Stimulated activated CD8-positive, alpha-beta memory T cell treated with anti-CD3 and anti-CD28 coated beads, Interleukin-12 subunit alpha, Interleukin-12 subunit beta, amount 100 ng/mL, for 1 hour (primary cell): ENCODE data around the gene DOCK9.
"Not testable (repeated sequence)": the region's sequence is repeated elsewhere in the genome, so short reads cannot be mapped to it uniquely, and the experiment has no call there.

Experiments used
- DNase-seq: peaks from one replicate; pipeline ENCODE4 v3.0.0-alpha.2; 2020; ENCODE audit warnings: low read depth

Gene DOCK9

DNA sequence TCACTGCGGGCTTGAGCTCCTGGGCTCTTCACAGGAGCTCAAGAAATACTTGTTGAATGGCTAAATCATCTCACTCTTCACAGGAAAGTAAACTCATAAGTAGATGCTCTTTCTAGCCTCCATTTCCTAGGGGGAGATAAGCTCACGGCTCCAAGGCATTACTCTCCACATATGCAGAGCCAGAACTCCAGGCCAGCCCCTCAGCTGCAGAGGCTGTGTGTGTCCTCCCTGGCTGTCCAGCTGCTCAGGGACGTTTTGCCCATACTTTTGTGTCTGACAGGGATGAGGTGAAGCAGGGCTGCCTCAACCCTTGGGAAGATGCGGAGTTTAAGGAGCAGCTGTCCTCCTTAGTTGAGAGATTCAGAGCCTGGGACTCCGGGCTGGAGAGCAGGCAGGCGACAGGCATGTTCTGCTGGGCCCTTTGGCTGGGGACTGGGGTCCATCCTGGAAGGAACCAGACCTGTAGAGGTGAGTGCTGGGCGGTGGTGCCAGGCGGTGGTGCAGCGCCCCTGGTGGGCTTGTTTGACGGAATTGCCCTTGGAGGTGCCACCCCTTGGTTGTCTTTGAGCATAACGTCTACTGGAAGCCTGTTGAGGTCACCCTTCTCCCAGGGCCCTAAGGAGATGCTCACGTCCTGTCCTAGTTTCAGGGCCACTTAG is 204.9 kb downstream of the DOCK9 start:
- no peak for DNase-seq

DNA sequence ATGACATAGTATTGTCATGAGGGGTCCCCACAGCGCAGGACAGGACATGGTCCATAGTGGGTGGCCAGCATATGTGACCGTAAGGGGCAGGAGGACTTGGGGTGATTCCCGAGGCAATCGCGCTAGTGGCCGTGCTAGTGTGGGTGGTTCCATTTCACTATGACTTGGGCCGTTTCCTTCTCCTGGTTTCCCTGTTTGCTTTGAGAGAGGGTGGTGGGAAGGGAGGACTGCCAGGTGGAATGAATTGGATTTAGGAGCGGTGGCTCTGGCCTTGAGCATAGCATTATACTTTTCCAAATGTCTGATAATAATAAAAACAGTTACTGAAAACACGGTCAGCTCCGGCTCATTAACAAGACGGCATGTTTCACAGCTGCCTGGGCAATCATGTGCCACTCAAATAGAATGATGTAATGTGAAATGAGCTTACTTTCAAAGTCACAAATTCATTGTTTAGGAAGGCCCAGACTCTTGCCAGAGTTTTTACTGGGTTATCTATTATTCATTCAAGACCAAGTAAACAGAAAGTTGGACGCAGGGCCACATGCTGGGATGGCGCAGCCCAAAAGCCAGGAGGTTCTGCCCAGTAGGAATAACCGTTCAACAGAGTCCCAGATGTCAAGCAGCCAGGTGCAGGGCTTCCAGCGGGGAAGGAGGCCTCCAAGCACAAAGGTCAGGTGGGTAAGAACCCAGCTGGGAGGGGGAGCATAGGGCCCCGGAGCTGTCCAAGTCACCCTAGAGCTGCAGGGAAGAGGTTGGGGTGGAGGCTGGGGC is 205.8 kb downstream of the DOCK9 start:
- no peak for DNase-seq

DNA sequence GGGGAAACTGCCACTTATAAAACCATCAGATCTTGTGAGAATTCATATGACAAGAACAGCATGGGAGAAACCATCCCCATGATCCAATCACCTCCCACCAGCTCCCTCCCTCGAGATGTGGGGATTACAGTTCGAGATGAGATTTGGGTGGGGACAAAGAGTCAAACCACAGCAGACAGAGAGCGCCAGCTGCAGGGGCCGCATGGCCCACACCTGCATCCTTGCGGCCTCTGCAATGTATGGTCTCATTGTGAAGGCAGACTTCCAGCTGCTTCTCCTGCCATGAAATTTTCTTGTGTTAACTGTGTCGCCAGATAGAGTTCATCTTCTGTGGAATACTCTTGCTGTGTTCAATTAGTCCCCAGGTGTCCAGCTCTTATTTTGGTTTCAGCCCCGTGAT is 208.1 kb downstream of the DOCK9 start:
- DNase-seq: no peak

DNA sequence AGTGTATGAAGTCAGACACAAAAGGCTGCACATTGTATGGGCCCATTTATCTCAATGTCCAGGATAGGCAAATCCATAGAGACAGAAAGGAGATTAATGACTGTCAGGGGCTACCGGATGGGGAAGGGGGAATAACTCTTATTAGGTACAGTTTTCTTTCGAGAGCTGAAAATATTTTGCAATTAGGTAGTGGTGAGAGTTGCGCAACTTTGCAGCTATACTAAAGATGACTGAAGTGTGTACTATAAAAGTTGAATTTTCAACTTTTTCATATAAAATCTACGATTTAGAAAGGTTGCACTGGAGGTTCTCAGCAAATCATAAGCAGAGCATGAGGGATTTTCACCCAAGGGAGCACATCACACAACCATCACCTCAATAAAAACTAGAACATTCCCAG is 209.3 kb downstream of the DOCK9 start:
- no peak for DNase-seq

DNA sequence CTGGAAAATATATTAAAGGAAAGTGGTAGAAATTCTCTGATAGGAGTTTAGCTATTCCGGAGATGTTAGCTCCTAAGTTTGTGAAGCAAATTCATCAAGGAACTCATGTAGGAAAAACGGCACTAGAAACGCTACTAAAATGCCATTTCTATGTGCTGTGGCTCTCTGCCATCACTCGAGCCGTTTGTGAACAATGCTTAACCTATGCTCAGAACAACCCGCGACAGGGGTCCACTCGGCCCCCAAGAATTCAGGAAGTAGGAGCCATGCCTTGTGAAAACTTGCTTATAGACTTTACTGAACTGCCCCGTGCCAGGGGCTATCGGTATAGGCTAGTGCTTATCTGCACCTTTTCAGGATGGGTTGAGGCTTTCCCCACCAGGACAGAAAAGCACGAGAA is 211.2 kb downstream of the DOCK9 start:
- no peak for DNase-seq

DNA sequence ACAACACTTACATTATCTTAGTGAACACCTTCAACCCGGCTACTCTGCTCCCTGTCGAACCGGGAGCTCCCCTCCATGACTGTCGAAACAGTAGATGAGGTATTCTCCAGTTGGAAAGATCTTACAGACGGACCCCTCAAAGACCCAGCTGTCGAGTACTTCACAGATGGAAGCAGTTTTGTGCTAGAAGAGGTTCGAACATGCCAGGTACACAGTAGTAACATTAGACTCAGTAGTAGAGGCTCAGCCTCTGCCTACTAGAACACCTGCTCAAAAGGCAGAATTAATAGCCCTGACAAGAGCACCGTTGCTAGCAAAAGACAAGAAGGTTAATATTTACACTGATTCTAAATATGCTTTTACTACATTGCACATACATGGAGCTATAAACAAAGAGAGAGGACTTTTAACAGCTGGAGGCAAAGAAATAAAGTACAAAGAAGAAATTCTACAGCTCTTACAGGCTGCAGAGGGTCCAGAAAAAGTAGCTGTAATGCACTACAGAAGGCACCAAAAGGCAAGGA is 211.8 kb downstream of the DOCK9 start:
- DNase-seq: no peak

DNA sequence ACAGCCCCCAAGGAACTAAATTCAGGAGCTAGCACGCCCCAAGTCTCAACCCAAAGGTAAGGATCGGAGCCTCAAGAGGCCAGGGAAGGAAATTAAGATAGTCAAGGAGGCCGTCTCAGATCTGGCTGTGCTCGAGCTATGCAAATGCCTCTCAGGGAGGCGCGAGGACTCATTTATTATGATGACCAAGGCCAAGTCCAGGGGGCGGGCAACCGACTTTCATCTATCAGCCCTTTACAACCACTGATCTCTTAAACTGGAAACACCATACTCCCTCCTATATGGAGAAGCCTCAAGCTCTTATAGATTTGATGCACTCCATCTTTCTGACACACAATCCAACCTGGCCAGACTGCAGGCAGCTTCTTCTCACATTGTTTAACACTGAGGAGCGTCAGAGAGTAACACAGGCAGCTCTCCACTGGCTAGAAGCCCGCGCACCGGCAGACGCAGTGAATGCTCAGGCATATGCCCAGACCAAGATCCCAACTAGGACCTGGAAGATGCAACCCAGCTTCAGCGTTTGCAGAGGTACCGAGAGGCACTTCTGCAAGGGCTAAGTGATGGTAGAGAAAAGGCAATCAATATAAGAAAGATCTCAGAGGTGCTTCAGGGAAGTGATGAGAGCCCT is 215.8 kb downstream of the DOCK9 start:
- DNase-seq: no peak

DNA sequence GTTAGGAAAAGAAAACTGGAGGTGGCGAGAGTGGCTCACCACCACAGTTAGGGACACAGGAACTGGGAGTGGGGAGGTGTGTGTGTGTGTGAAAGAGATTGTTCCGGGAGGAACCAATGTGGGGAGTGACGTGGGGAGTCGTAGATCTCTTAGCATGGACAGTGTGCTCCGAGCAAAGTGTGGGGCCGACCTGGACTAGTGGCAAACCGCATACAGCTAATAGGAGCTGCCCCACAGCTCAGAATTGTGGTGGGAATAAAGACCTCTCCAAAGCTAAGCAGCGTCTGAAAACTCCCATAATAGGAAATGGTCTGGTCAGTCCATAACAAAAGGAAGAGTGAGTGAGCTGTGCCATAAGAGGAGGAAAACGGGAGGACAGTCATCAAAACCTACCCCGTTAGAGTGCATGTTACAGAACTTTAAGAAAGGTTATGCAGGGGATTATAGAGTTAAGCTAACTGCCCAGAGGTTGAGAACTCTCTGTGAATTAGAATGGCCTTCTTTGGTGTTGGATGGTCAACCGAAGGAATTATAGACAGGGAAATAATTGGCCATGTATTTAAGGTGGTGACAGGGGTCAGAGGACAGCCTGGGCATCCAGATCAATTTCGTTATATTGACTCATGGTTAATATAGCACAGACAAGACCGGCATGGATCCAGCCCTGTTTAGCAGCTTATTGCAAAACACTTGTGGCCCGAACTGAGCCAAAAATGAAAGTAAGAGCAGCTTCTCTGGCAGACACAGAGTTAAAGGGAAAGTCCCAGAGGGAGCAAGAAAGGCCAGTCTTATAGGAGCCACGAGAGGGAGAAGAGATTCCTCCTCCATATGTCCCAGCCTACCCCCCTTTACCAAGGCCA is 216.5 kb downstream of the DOCK9 start:
- no peak for DNase-seq

DNA sequence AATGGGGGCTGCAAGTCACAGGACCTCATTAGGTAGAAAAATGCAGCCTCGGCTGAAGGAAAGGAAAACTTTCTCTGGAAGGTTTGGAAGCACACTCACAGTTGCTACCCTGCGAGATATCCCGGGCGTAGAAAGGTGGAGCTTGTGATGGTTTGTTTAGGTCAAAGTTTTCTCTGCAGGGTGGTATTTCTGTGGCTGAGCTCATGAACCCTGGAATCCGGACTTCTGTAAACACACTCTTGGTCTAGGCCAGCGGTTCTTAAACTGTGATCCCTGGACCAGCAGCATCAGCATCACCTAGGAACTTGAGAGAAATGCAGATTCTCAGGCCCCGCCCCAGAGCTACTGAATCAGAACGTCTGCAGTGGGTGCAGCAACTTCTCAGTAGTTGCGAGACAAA is 222.1 kb downstream of the DOCK9 start:
- no peak for DNase-seq

DNA sequence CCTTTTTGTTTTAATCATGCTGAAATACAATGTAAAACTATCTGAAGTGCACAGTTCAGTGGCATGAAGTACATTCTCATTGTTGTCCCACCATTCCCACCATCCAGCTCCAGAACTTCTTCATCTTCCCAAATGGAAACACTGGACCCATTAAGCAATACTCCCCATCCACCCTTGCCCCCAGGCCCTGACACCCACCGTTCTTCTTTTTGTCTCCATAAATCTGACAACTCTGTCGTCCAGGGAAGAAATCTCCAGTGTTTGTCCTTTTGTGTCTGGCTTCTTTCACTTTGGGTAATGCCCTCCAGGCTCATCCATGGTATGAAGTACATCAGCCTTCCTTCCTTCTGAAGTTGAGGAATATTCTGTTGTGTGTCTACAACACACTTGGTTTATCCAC is 222.7 kb downstream of the DOCK9 start:
- DNase-seq: no peak

DNA sequence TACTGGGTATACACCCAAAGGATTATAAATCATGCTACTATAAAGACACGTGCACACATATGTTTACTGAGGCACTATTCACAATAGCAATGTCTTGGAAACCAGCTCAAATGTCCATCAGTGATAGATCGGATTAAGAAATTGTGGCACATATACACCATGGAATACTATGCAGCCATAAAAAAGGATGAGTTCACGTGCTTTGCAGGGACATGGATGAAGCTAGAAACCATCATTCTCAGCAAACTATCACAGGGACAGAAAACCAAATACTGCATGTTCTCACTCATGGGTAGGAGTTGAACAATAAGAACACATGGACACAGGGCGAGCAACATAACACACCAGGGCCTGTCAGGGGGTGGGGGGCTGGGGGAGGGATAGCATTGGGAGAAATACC is 223.4 kb downstream of the DOCK9 start:
- not testable (repeated sequence) for DNase-seq

DNA sequence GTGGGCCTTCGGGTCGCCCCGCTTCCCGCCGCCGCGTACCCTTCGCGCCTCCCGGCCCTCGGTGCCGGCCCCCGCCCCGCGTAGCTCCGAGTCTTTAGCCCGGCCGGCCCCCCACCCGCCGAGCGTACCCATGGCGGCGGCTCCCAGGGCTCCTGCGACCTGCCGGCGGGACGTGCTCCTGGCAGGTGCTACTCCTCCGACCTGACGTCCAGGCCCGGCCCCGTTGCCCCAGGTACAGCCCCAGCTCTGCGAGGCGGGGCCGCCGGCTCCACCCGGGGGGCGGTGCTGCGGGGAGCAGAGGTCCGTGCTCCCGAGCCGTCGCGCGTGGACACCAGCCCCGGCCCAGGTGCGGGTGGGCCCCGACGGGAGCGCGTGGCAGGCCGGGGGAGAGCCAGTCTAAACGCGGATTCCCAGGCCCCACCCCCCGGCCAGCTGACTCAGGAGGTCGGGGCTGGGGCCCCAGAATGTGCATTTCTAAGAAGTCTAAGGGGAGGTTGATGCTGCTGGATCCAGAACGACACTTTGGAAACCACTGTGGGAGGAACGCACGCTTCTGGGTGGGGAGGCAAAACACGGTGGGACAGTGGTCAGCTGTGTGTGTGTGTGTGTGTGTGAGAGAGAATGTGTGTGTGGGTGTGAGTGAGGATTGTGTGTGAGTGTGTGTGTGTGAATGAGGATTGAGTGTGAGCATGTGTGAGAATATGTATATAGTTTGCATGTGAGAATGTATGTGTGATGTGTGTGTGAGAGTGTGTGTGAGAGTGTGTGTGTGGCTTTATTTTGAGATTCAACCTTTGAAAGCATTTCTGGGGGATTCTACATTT is 225.2 kb downstream of the DOCK9 start, which contains the start of gene SLC15A1:
Gene SLC15A1, minus strand, starts transcription at position 206 of the 824 bp plus-strand sequence. Its CDS starts 74 bp downstream, at position 132.
- DNase-seq: no peak

DNA sequence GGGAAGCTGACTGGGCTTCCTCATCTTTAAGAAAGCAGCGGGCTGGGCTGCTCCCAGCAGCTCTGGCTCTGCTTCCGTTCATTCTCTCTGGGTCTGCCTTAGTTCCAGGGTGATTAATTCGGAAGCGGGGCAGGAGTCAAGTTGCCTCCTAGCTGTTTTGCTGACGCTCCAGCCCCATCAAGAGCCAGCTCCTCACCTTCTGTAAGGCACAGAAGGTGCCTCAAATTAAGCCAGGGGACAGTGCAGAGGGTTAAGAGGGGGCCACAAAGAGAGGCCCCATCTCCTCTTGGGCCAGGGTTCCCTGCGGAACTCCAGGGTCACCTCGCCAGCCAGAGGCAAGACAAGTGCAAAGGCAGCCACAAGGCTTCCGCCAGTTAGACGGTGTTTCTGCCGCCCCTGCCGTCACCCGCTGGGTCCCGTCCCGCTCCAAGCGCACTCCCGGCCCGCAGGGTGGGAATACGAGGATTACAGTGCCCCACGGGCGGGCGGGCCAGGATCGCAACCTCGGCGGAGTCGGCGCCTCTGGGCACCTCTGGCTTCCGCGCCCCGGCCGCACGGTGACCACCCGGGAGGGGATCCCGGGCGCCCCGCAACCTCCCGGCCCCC is 225.9 kb downstream of the DOCK9 start:
- no peak for DNase-seq

DNA sequence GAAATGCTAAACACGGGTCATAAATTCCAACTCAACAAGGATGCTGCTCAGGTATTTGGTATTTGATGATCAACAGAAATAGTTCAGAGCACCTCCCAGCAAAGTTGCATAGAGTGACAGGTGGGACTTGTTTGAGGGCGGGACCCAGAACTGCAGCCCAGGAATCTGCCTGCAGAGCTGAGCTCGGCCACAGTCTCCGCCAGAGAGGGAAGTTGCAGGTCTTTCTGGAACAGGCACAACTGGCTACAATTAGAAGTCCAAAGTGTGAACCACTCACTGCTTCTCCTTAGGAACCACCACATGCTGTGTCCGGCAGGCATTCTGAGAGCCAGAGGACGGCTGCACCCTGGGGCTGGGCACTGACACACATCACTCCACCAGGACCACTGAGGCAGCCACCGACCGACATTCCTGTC is 226.5 kb downstream of the DOCK9 start:
- no peak for DNase-seq

DNA sequence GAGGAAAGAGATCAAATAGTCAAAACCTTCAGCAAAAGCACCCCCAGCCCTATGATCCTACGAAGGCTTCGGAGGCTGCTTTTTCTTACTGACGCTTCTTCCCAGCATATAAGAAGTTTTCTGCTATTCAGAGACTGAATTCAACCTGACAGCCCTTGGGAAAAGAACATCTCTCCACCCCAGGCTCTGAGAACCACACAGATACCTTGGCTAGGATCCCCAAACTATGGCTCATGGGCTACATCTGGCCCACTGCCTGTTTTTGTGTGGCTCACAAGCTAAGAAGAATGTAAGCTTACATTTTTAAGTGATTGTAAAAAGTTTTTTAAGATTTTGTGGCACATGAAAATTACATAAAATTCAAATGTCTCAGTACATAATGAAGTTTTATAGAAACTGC is 228.4 kb downstream of the DOCK9 start:
- no peak for DNase-seq

DNA sequence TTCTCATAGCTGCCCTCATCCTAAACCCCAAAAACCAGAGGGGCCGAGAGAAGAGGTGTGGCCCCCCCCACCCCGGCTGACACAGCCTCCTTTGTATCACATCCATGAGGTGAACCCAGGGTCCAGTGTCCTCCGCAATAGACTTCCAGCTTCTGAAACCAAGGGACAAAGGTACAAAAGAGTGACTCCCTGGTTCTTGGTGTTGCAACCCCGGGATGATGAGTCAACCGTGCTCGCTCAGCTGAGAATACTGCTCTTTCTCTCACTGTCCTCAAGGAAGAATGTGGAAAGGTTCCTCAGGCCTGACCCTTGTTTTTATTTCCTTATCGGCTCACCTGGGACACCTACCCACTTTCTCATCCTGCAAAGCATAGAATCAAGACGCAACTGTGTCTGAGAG is 230.9 kb downstream of the DOCK9 start:
- no peak for DNase-seq
